Esophagus squamous epithelium (tissue), 5 donors: ENCODE results near the gene IKZF2. TPM values are rescaled to one million over a fixed set of nuclear protein-coding genes. Genes with fewer than 3 reads are reported as not detected.

Experiments used
- DNase-seq: peaks from one replicate; lab custom pipeline; 2025; lab: John Stamatoyannopoulos, UW
- H3K27ac ChIP-seq, 4 donors: fragments of 200-600 bp; sonication (generic); one replicate each; pipeline ENCODE4 v1.5.1; 2016 to 2019; ENCODE audit warnings: mild to moderate bottlenecking in 1 of 4
- H3K27me3 ChIP-seq, 4 donors: fragments of 200-600 bp; sonication (generic); 1 replicate in 3 of 4; 2 replicates in 1 of 4; pipeline versions ENCODE4 v1.5.1 to v1.6.0; 2017 to 2021; ENCODE audit warnings: antibody characterized with exemption in 1 of 4
- H3K36me3 ChIP-seq, 3 donors: fragments of 200-600 bp; sonication (generic); one replicate each; pipeline ENCODE4 v1.5.1; 2016 to 2019
- H3K4me1 ChIP-seq, 3 donors: fragments of 200-600 bp; sonication (generic); one replicate each; pipeline ENCODE4 v1.5.1; 2017 to 2019
- H3K4me3 ChIP-seq, 4 donors: fragments of 200-600 bp; sonication (generic); 1 replicate in 3 of 4; 2 replicates in 1 of 4; pipeline ENCODE4 v1.5.1; 2016 to 2019; ENCODE audit warnings: mild to moderate bottlenecking in 2 of 4, moderate library complexity in 1 of 4
- H3K9me3 ChIP-seq, 3 donors: fragments of 200-600 bp; sonication (generic); one replicate each; pipeline ENCODE4 v1.5.1; 2016 to 2019
- POLR2A ChIP-seq, 4 donors: fragments of 450-650 bp; IDR thresholded peaks; one replicate each; pipeline ENCODE4 v1.6.1; 2017; ENCODE audit warnings: antibody characterized with exemption in 4 of 4, mild to moderate bottlenecking in 4 of 4, moderate library complexity in 3 of 4
- WGBS, 2 donors: methylation state at CpG; one replicate each; pipeline ENCODE4 v1.1.5; 2018; 5-methylcytosine and 5-hydroxymethylcytosine counted together
- intact Hi-C: fragments of 100-400 bp; cut with DNase I; formaldehyde crosslinking; loops from one replicate; pipeline ENCODE4 v1.15.0; 2022
- total RNA-seq, 4 donors: library from RNA; depleted of rRNA; stranded (reverse); fragments of >200 nt; gene quantifications; one replicate each; pipeline ENCODE4 v1.1.0, GENCODE V29; 2016
- TF ChIP-seq, protein P1 (sequence below), 6 experiments: fragments of 450-650 bp in 4 of 6; fragments of 200-600 bp in 2 of 6; sonication (generic) in 2 of 6; IDR thresholded peaks; one replicate each; pipeline ENCODE4 v1.5.1; 2016 to 2019; ENCODE audit warnings: antibody characterized with exemption in 6 of 6, mild to moderate bottlenecking in 4 of 6, moderate library complexity in 4 of 6
- donor health status: DM: yes; HTN: yes; CAD: no.

The IKZF2 gene
- total RNA-seq, 4 donors from 2014 or later: 44.1 to 96.1 (median 78.6) TPM

- no peak overlapping the region for H3K4me3 ChIP-seq
- WGBS, 2 donors: 33 to 46% methylated on average over 3 of the region's 3 CpGs
- no peak for DNase-seq
- peak overlapping the region in 1 of 4 donors; percentile 4 for H3K27ac ChIP-seq
- intact Hi-C loops: no loop called here
- TF ChIP-seq, protein P1, sequence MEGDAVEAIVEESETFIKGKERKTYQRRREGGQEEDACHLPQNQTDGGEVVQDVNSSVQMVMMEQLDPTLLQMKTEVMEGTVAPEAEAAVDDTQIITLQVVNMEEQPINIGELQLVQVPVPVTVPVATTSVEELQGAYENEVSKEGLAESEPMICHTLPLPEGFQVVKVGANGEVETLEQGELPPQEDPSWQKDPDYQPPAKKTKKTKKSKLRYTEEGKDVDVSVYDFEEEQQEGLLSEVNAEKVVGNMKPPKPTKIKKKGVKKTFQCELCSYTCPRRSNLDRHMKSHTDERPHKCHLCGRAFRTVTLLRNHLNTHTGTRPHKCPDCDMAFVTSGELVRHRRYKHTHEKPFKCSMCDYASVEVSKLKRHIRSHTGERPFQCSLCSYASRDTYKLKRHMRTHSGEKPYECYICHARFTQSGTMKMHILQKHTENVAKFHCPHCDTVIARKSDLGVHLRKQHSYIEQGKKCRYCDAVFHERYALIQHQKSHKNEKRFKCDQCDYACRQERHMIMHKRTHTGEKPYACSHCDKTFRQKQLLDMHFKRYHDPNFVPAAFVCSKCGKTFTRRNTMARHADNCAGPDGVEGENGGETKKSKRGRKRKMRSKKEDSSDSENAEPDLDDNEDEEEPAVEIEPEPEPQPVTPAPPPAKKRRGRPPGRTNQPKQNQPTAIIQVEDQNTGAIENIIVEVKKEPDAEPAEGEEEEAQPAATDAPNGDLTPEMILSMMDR (IDR thresholded peaks at IDR 0.05): no peak
- TF ChIP-seq POLR2A (IDR thresholded peaks at IDR 0.05): no peak
- peaks cover 0 to 26% (median 0%) of the 10 kb centered on the region in 3 donors for H3K4me1 ChIP-seq
- no peaks in the 10 kb centered on the region for H3K9me3 ChIP-seq
- H3K36me3 ChIP-seq: peaks cover 0 to 13% (median 0%) of the 10 kb centered on the region in 3 donors
- H3K27me3 ChIP-seq: no peaks in the 10 kb centered on the region
Observed at GRCh38 chr2:213001297-213001910, 150.0 kb downstream of the IKZF2 start.

- Histone ChIP-seq H3K27ac (no peak overlapping the region), H3K4me1 (peaks cover 0 to 26% (median 0%) of the 10 kb centered on the region in 3 donors), H3K4me3 (no peak overlapping the region), H3K9me3 (no peaks in the 10 kb centered on the region), H3K36me3 (peaks cover 0 to 2% (median 0%) of the 10 kb centered on the region in 3 donors), H3K27me3 (no peaks in the 10 kb centered on the region)
- 29 to 45% methylated on average over 2 of the region's 2 CpGs for WGBS, 2 donors
- intact Hi-C loops: no loop called here
- DNase-seq: no peak
- no peak for TF ChIP-seq POLR2A (IDR thresholded peaks at IDR 0.05)
- TF ChIP-seq, protein P1 (IDR thresholded peaks at IDR 0.05): no peak
Observed at GRCh38 chr2:212998626-212999359, 152.6 kb downstream of the IKZF2 start.

GRCh38 chr2:212997526-212998020 lies 153.8 kb downstream of the IKZF2 start:
- DNase-seq: no peak
- Histone ChIP-seq H3K9me3 (no peaks in the 10 kb centered on the region), H3K4me1 (peaks cover 0 to 25% (median 0%) of the 10 kb centered on the region in 3 donors), H3K27ac (no peak overlapping the region), H3K4me3 (no peak overlapping the region), H3K27me3 (no peaks in the 10 kb centered on the region), H3K36me3 (peaks cover 0 to 9% (median 0%) of the 10 kb centered on the region in 3 donors)
- intact Hi-C loops: no loop called here
- 60 to 69% methylated on average over 2 to 3 of the region's 3 CpGs for WGBS, 2 donors
- TF ChIP-seq POLR2A (IDR thresholded peaks at IDR 0.05): no peak
- TF ChIP-seq, protein P1 (IDR thresholded peaks at IDR 0.05): no peak

- Histone ChIP-seq H3K36me3 (peaks cover 0 to 21% (median 0%) of the 10 kb centered on the region in 3 donors), H3K9me3 (no peaks in the 10 kb centered on the region), H3K27me3 (no peaks in the 10 kb centered on the region), H3K4me1 (peaks cover 0 to 10% (median 0%) of the 10 kb centered on the region in 3 donors), H3K27ac (no peak overlapping the region), H3K4me3 (no peak overlapping the region)
- 46 to 49% methylated on average over 2 of the region's 2 CpGs for WGBS, 2 donors
- intact Hi-C loops: no loop called here
- no peak for DNase-seq
- no peak for TF ChIP-seq POLR2A (IDR thresholded peaks at IDR 0.05)
- TF ChIP-seq, protein P1 (IDR thresholded peaks at IDR 0.05): no peak
Observed at GRCh38 chr2:212995920-212996319, 155.5 kb downstream of the IKZF2 start.

DNA sequence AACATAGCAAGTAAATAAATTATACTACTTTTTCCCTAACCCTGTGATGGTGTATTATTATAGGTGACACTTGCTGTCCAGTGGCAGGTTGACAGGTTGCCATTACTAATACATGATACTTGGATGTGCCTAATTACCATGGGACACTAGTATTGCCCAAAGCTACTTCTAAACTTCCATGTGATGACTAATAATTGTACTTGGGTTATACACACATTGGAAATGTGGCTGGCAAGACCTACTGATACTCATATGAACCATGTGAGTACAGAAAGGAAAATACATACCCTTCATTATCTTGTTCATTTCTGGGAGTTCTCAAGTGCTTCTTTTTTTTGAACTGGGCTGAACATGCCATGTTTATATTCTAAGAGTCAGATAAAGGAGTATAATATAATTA lies 156.4 kb downstream of the IKZF2 start:
- no peak for DNase-seq
- Histone ChIP-seq H3K27me3 (no peaks in the 10 kb centered on the region), H3K27ac (no peak overlapping the region), H3K4me3 (no peak overlapping the region), H3K36me3 (peaks cover 0 to 27% (median 0%) of the 10 kb centered on the region in 3 donors), H3K9me3 (no peaks in the 10 kb centered on the region), H3K4me1 (peaks cover 0 to 10% (median 0%) of the 10 kb centered on the region in 3 donors)
- TF ChIP-seq POLR2A (IDR thresholded peaks at IDR 0.05): no peak
- TF ChIP-seq, protein P1 (IDR thresholded peaks at IDR 0.05): no peak
- intact Hi-C loops: no loop called here
